GM19043 (cell line): ENCODE results near the gene GNAS.

Source experiments
- ATAC-seq: cut with Tn5 transposase; IDR thresholded peaks from one replicate; pipeline ENCODE4 v1.9.1; 2021; ENCODE audit warnings: low read depth; ENCODE audit not compliant: unreplicated experiment

The GNAS gene

GRCh38 chr20:58893355-58894120, 41.0 kb downstream of the GNAS start:
- no peak for ATAC-seq

- ATAC-seq = no peak
Measured at GRCh38 chr20:58894652-58895447, 42.3 kb downstream of the GNAS start.

GRCh38 chr20:58895448-58896180, 43.1 kb downstream of the GNAS start:
- ATAC-seq = no peak

- no peak for ATAC-seq
Measured at GRCh38 chr20:58896820-58897219, 44.3 kb downstream of the GNAS start.

GRCh38 chr20:58897488-58897887, 45.0 kb downstream of the GNAS start:
- ATAC-seq = no peak

- ATAC-seq = no peak
Measured at GRCh38 chr20:58898629-58899408, 46.3 kb downstream of the GNAS start.

- ATAC-seq = no peak
Measured at GRCh38 chr20:58899512-58899911, 47.0 kb downstream of the GNAS start.

GRCh38 chr20:58900397-58900796, 47.9 kb downstream of the GNAS start:
- ATAC-seq = no peak

GRCh38 chr20:58901488-58902402, 49.2 kb downstream of the GNAS start:
- ATAC-seq = no peak

GRCh38 chr20:58903614-58904013, 51.1 kb downstream of the GNAS start:
- ATAC-seq = no peak

- ATAC-seq = no peak
Measured at GRCh38 chr20:58905236-58905635, 52.7 kb downstream of the GNAS start.

GRCh38 chr20:58906111-58906510, 53.6 kb downstream of the GNAS start:
- no peak for ATAC-seq

- ATAC-seq = no peak
Measured at GRCh38 chr20:58906894-58907293, 54.4 kb downstream of the GNAS start.

- peak; percentile 80 for ATAC-seq
Measured at GRCh38 chr20:58907320-58908137, 55.0 kb downstream of the GNAS start.

- ATAC-seq = no peak
Measured at GRCh38 chr20:58908221-58908620, 55.7 kb downstream of the GNAS start.

GRCh38 chr20:58908941-58909340, 56.4 kb downstream of the GNAS start:
- no peak for ATAC-seq

GRCh38 chr20:58909585-58909984, 57.1 kb downstream of the GNAS start:
- no peak for ATAC-seq

- no peak for ATAC-seq
Measured at GRCh38 chr20:58910473-58910872, 58.0 kb downstream of the GNAS start.

GRCh38 chr20:58911309-58911708, 58.8 kb downstream of the GNAS start:
- no peak for ATAC-seq
